ENCODE results near the gene CDH4.

DNA sequence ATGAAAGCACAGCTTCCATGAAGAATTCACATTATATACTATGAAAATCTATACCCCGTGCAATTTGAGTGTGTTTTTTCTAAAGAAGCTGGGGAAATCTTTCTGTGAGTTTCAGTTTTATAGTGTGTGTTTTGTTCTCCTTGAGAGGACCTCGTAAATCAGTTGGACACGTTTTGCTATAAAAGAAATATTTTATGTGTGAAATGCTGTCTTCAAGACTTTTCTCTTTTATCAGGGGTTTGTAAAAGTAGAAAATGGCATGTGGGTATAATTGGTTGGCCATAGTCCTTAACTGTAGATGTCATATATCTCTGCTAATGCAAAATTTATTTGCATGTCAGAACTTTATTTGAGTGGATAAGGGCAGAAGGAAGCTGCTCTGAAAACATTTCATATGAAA lies 186.2 kb downstream of the CDH4 start:
- TF ChIP-seq, protein P1, sequence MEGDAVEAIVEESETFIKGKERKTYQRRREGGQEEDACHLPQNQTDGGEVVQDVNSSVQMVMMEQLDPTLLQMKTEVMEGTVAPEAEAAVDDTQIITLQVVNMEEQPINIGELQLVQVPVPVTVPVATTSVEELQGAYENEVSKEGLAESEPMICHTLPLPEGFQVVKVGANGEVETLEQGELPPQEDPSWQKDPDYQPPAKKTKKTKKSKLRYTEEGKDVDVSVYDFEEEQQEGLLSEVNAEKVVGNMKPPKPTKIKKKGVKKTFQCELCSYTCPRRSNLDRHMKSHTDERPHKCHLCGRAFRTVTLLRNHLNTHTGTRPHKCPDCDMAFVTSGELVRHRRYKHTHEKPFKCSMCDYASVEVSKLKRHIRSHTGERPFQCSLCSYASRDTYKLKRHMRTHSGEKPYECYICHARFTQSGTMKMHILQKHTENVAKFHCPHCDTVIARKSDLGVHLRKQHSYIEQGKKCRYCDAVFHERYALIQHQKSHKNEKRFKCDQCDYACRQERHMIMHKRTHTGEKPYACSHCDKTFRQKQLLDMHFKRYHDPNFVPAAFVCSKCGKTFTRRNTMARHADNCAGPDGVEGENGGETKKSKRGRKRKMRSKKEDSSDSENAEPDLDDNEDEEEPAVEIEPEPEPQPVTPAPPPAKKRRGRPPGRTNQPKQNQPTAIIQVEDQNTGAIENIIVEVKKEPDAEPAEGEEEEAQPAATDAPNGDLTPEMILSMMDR (conservative IDR thresholded peaks at IDR 0.05) = no peak
- TF ChIP-seq EZH2 (IDR thresholded peaks at IDR 0.05; ENCODE audit: low read depth) = no peak
